Upper lobe of right lung (tissue), 1 donor: ENCODE results near the gene IL16. TPM values are rescaled to one million over a fixed set of nuclear protein-coding genes. Genes with fewer than 3 reads are reported as not detected.

Source experiments
- ATAC-seq: fragments of 200-7000 bp; cut with Tn5 transposase; one replicate; pipeline ENCODE4 v1.9.1; 2020; ENCODE audit warnings: mild to moderate bottlenecking, moderate library complexity
- DNase-seq: peaks from one replicate; pipeline ENCODE4 v3.0.0-alpha.2; 2020
- H3K27ac ChIP-seq: fragments of 200-600 bp; one replicate; pipeline ENCODE4 v1.8.0; 2022
- H3K27me3 ChIP-seq: fragments of 200-600 bp; one replicate; pipeline ENCODE4 v1.8.0; 2022; ENCODE audit warnings: mild to moderate bottlenecking
- H3K36me3 ChIP-seq: fragments of 200-600 bp; one replicate; pipeline ENCODE4 v1.8.0; 2022
- H3K4me1 ChIP-seq: fragments of 200-600 bp; one replicate; pipeline ENCODE4 v1.8.0; 2022
- H3K4me3 ChIP-seq: fragments of 200-600 bp; one replicate; pipeline ENCODE4 v1.8.0; 2022; ENCODE audit warnings: mild to moderate bottlenecking
- H3K9me3 ChIP-seq: fragments of 200-600 bp; one replicate; pipeline ENCODE4 v1.8.0; 2022
- CTCF ChIP-seq: fragments of 200-600 bp; IDR thresholded peaks from one replicate; pipeline ENCODE4 v1.8.0; 2022; ENCODE audit warnings: antibody characterized with exemption
- intact Hi-C: fragments of 100-400 bp; cut with DNase I; formaldehyde crosslinking; loops from one replicate; pipeline ENCODE4 v1.11.0; 2022
- total RNA-seq: library from RNA; stranded (reverse); fragmentation: NEBNext Ultra II Directional; extraction: Animal tissue kit (Norgen Biotek cat#: 25700); gene quantifications from one replicate; pipeline ENCODE4 v1.2.1, GENCODE V29; 2021
- donor health status: DM: no; HTN: yes; CAD: no; lungs with severe emphysema.

Gene IL16
- total RNA-seq, 1 donor from 2014 or later = 39.3 TPM

- ATAC-seq = no peak
- TF ChIP-seq CTCF = no peak
- no peak for DNase-seq
- Histone ChIP-seq H3K9me3 (no peaks in the 10 kb centered on the region), H3K4me1 (peaks cover 3% of the 10 kb centered on the region), H3K27me3 (no peaks in the 10 kb centered on the region), H3K4me3 (no peak overlapping the region), H3K27ac (no peak overlapping the region), H3K36me3 (no peaks in the 10 kb centered on the region)
- intact Hi-C loops = no loop called here
Measured at GRCh38 chr15:81175496-81175895, 21.2 kb upstream of the IL16 start.

GRCh38 chr15:81176291-81176893 is 20.3 kb upstream of the IL16 start:
- DNase-seq = no peak
- Histone ChIP-seq H3K36me3 (no peaks in the 10 kb centered on the region), H3K9me3 (no peaks in the 10 kb centered on the region), H3K27me3 (no peaks in the 10 kb centered on the region), H3K27ac (peak overlapping the region; percentile 60), H3K4me1 (peaks cover 2% of the 10 kb centered on the region), H3K4me3 (no peak overlapping the region)
- ATAC-seq = peak; percentile 54
- TF ChIP-seq CTCF = peak; percentile 19
- intact Hi-C loops = no loop called here

- TF ChIP-seq CTCF = no peak
Measured at GRCh38 chr15:81178365-81178764, 18.3 kb upstream of the IL16 start.

GRCh38 chr15:81181220-81181619 is 15.5 kb upstream of the IL16 start:
- Histone ChIP-seq H3K36me3 (no peaks in the 10 kb centered on the region), H3K4me3 (no peak overlapping the region), H3K27ac (peak overlapping the region; percentile 87), H3K4me1 (peaks cover 3% of the 10 kb centered on the region), H3K9me3 (no peaks in the 10 kb centered on the region), H3K27me3 (peaks cover 3% of the 10 kb centered on the region)
- DNase-seq = no peak
- intact Hi-C loops = no loop called here
- no peak for ATAC-seq
- TF ChIP-seq CTCF = no peak

More at GRCh38 chr15:81178365-81178764, 18.3 kb upstream of the IL16 start:
- no peaks in the 10 kb centered on the region for H3K36me3 ChIP-seq
- no peaks in the 10 kb centered on the region for H3K9me3 ChIP-seq
- no peaks in the 10 kb centered on the region for H3K4me1 ChIP-seq
- H3K4me3 ChIP-seq = no peak overlapping the region
- peaks cover 3% of the 10 kb centered on the region for H3K27me3 ChIP-seq
- intact Hi-C loops = no loop called here
- DNase-seq (no peak), ATAC-seq (no peak)
- H3K27ac ChIP-seq = no peak overlapping the region

GRCh38 chr15:81182031-81182755 is 14.5 kb upstream of the IL16 start:
- Histone ChIP-seq H3K36me3 (no peaks in the 10 kb centered on the region), H3K27ac (peak overlapping the region; percentile 87), H3K4me1 (peaks cover 3% of the 10 kb centered on the region), H3K4me3 (peak overlapping the region; percentile 47), H3K9me3 (no peaks in the 10 kb centered on the region), H3K27me3 (peaks cover 3% of the 10 kb centered on the region)
- DNase-seq (no peak), ATAC-seq (no peak)
- no peak for TF ChIP-seq CTCF
- intact Hi-C loops = no loop called here
